Stimulated activated CD8-positive, alpha-beta memory T cell treated with anti-CD3 and anti-CD28 coated beads, Interleukin-4, amount 100 ng/mL, for 4 hours (primary cell): ENCODE data around the gene HS2ST1.

Source experiments
- DNase-seq, 2 donors: peaks; one replicate each; pipeline ENCODE4 v3.0.0-alpha.2; 2020; ENCODE audit warnings: low read depth in 2 of 2, low spot score in 1 of 2

The HS2ST1 gene

GRCh38 chr1:87155170-87155569 lies 240.7 kb downstream of the HS2ST1 start:
- DNase-seq, result no peak

- DNase-seq, result no peak
Measured at GRCh38 chr1:87155648-87156047, 241.2 kb downstream of the HS2ST1 start.

- no peak for DNase-seq
Measured at GRCh38 chr1:87156124-87156523, 241.7 kb downstream of the HS2ST1 start.

- no peak for DNase-seq
Measured at GRCh38 chr1:87159378-87159915, 245.0 kb downstream of the HS2ST1 start.
